Heart right ventricle (tissue), 16 donors: ENCODE results near the gene UMODL1. TPM values are rescaled to one million over a fixed set of nuclear protein-coding genes. Genes with fewer than 3 reads are reported as not detected.

Source experiments
- ATAC-seq, 8 donors: fragments of 200-7000 bp; cut with Tn5 transposase; one replicate each; pipeline ENCODE4 v1.9.1; 2020; ENCODE audit warnings: mild to moderate bottlenecking in 8 of 8, moderate library complexity in 8 of 8, moderate number of reproducible peaks in 1 of 8
- DNase-seq, 2 donors: peaks; one replicate each; pipeline ENCODE4 v3.0.0-alpha.2; 2020
- H3K27ac ChIP-seq, 10 donors: fragments of 200-600 bp; sonication (generic) in 2 of 10; one replicate each; pipeline versions ENCODE4 v1.5.0 to v1.8.0; 2020 to 2022; ENCODE audit warnings: mild to moderate bottlenecking in 3 of 10
- H3K27me3 ChIP-seq, 7 donors: fragments of 200-600 bp; one replicate each; pipeline ENCODE4 v1.8.0; 2021 to 2022; ENCODE audit warnings: mild to moderate bottlenecking in 2 of 7
- H3K36me3 ChIP-seq, 9 donors: fragments of 200-600 bp; sonication (generic) in 1 of 9; one replicate each; pipeline versions ENCODE4 v1.5.0 to v1.8.0; 2020 to 2022; ENCODE audit warnings: mild to moderate bottlenecking in 2 of 9
- H3K4me1 ChIP-seq, 9 donors: fragments of 200-600 bp; sonication (generic) in 1 of 9; one replicate each; pipeline versions ENCODE4 v1.5.0 to v1.8.0; 2020 to 2022; ENCODE audit warnings: mild to moderate bottlenecking in 4 of 9
- H3K4me3 ChIP-seq, 10 donors: fragments of 200-600 bp; sonication (generic) in 2 of 10; one replicate each; pipeline versions ENCODE4 v1.5.0 to v1.8.0; 2020 to 2022; ENCODE audit warnings: mild to moderate bottlenecking in 7 of 10, moderate library complexity in 2 of 10
- H3K9me3 ChIP-seq, 11 donors: fragments of 200-600 bp in 10 of 11; sonication (generic) in 2 of 11; one replicate each; pipeline versions ENCODE4 v1.5.0 to v1.8.0; 2013 to 2022; ENCODE audit warnings: mild to moderate bottlenecking in 2 of 11, control low read depth in 1 of 11, moderate library complexity in 1 of 11
- WGBS, 2 donors: extraction: QIAGEN DNeasy Blood & Tissue Kit; methylation state at CpG; one replicate each; pipeline ENCODE4 v1.1.7; 2013; ENCODE audit warnings: inconsistent platforms in 1 of 2; 5-methylcytosine and 5-hydroxymethylcytosine counted together
- intact Hi-C, 10 donors: fragments of 100-400 bp; cut with DNase I; formaldehyde crosslinking; loops; one replicate each; pipeline versions ENCODE4 v1.11.1 to v1.14.2; 2022
- polyA plus RNA-seq, 2 donors: library from polyadenylated mRNA; stranded (reverse); fragments of 200-250 nt; gene quantifications; one replicate each; pipeline ENCODE4 v1.2.3, GENCODE V29; 2013
- total RNA-seq, 10 donors: library from RNA; stranded (reverse); fragmentation: NEBNext Ultra II Directional in 3 of 10; extraction: Animal tissue kit (Norgen Biotek cat#: 25700) in 3 of 10; gene quantifications; one replicate each; pipeline versions ENCODE4 v1.2.1 to v1.2.4, GENCODE V29; 2021 to 2023
- TF ChIP-seq, protein P1 (sequence below), 9 donors: fragments of 200-600 bp; sonication (generic) in 2 of 9; IDR thresholded peaks; one replicate each; pipeline versions ENCODE4 v1.5.0 to v1.8.0; 2021 to 2022; ENCODE audit warnings: antibody characterized with exemption in 9 of 9, mild to moderate bottlenecking in 5 of 9, moderate library complexity in 1 of 9
- donor health status: Arrhythmogenic right ventricular cardiomyopathy.
- donor health status: ischemic (EF 13 %, LVEDD 7.1; RV severe dilation, severe dysfunction).
- donor health status: healthy with polysubstance abuse.
- donor health status: DM: no; HTN: yes; CAD: no.
- donor health status: DM: no; HTN: no; CAD: no.
- donor health status: ischemic (EF 25% LVEDD 6.9; RV normal size, moderate dysfunction).
- donor health status: ischemic (EF 25% LVEDD 5.7; RV mildly dilated, moderate dysfunction).
- donor health status: healthy.
- donor health status: DM: yes; HTN: yes; CAD: no.
- donor health status: Ischemic cardiomyopathy.
- donor health status: ischemic (EF 35%, LVEDD 5.7; RV mildly dilated, moderate dysfunction).
- donor health status: nonischemic (EF 11% LVEDD 7.7; RV severe dilation, severe dysfunction).
- donor health status: DM: yes; HTN: yes; CAD: no.
- donor health status: PGD.
- donor health status: ischemic (EF 29% LVEDD 5.4; RV normal size, mild dysfunction).
- donor health status: nonischemic (EF 23%, LVEDD 6.1; RV moderate dilation, normal function).

Gene UMODL1
- total and polyA plus RNA-seq, 12 donors = 0.13 to 0.31 (median 0.25) TPM; not detected in 9

DNA sequence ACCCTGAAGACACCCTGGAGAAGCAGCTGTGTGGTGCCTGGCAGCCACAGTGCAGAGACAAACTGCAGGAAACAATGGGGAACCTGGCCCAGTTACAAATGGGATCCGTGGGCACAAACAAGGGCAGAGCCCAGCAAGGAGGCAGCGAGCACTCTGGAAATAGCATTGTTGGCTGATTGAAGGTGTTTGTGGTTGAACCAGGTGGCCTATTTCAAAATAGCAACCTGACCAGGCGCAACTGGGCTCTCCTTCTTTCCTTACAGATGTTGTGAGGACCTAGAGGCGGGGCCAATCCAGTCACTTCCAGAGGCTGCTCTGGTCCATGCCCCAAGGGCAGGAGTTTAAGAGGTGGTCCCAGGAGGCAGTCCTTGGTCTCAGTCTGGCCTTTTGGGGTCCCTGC lies 39.3 kb upstream of the UMODL1 start:
- Histone ChIP-seq H3K36me3 (no peaks in the 10 kb centered on the region), H3K4me3 (no peak overlapping the region), H3K27ac (no peak overlapping the region), H3K9me3 (no peaks in the 10 kb centered on the region), H3K4me1 (peaks cover 0 to 14% (median 0%) of the 10 kb centered on the region in 9 donors), H3K27me3 (no peaks in the 10 kb centered on the region)
- TF ChIP-seq, protein P1, sequence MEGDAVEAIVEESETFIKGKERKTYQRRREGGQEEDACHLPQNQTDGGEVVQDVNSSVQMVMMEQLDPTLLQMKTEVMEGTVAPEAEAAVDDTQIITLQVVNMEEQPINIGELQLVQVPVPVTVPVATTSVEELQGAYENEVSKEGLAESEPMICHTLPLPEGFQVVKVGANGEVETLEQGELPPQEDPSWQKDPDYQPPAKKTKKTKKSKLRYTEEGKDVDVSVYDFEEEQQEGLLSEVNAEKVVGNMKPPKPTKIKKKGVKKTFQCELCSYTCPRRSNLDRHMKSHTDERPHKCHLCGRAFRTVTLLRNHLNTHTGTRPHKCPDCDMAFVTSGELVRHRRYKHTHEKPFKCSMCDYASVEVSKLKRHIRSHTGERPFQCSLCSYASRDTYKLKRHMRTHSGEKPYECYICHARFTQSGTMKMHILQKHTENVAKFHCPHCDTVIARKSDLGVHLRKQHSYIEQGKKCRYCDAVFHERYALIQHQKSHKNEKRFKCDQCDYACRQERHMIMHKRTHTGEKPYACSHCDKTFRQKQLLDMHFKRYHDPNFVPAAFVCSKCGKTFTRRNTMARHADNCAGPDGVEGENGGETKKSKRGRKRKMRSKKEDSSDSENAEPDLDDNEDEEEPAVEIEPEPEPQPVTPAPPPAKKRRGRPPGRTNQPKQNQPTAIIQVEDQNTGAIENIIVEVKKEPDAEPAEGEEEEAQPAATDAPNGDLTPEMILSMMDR (IDR thresholded peaks at IDR 0.05) = no peak
- DNase-seq = no peak
- intact Hi-C loops = no loop called here
- WGBS, 2 donors = 87% methylated on average over 4 of the region's 4 CpGs
- ATAC-seq = no peak

DNA sequence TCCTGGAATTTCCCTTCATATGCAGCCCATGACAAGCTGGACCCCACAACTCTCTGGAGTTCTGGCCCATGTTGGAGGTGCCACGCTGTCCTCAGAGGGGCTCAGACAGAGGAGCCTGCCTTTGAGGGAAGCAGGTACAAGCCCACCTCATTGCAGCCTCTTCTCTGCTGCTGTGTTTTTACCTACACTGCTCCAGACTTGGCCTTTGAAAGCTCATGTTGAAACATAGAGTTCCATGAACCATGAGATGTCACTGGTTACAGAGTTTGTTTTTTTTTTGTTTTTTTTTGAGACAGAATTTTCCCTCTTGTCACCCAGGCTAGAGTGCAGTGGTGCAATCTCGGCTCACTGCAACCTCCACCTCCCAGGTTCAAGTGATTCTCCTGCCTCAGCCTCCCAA lies 38.9 kb upstream of the UMODL1 start:
- Histone ChIP-seq H3K27me3 (no peaks in the 10 kb centered on the region), H3K9me3 (no peaks in the 10 kb centered on the region), H3K4me3 (no peak overlapping the region), H3K27ac (no peak overlapping the region), H3K4me1 (peaks cover 0 to 14% (median 0%) of the 10 kb centered on the region in 9 donors), H3K36me3 (no peaks in the 10 kb centered on the region)
- intact Hi-C loops = no loop called here
- TF ChIP-seq, protein P1 (IDR thresholded peaks at IDR 0.05) = no peak
- DNase-seq = no peak
- 92 to 93% methylated on average over 2 of the region's 2 CpGs for WGBS, 2 donors
- no peak for ATAC-seq

- WGBS, 2 donors = 93 to 94% methylated on average over 3 of the region's 3 CpGs
- no peak overlapping the region for H3K27ac ChIP-seq
- H3K9me3 ChIP-seq = no peaks in the 10 kb centered on the region
- peaks cover 0 to 13% (median 0%) of the 10 kb centered on the region in 9 donors for H3K4me1 ChIP-seq
- H3K4me3 ChIP-seq = no peak overlapping the region
- ATAC-seq (no peak), DNase-seq (no peak)
- H3K27me3 ChIP-seq = no peaks in the 10 kb centered on the region
- TF ChIP-seq, protein P1 (IDR thresholded peaks at IDR 0.05) = no peak
- intact Hi-C loops = no loop called here
- H3K36me3 ChIP-seq = no peaks in the 10 kb centered on the region
These were observed 38.1 kb upstream of the UMODL1 start for GRCh38 chr21:42032968-42033367.

DNA sequence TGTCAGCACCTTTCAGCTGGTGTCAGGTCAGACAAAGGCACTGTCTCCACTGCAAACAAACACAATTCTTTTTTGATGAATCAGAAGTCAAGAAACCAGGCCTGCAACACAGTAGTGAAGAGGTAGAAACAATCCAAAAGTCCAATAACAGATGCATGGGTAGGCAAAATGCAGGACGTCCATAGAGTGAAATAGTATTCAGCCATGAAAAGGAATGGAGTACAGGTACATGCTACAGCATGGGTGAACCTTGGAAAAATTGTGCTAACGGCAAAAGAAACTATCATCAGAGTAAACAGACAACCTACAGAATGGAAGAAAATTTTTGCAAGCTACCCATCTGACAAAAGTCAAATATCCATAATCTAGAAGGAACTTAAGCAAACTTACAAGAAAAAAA lies 34.8 kb upstream of the UMODL1 start:
- no peaks in the 10 kb centered on the region for H3K9me3 ChIP-seq
- ATAC-seq (no peak), DNase-seq (no peak)
- no peaks in the 10 kb centered on the region for H3K36me3 ChIP-seq
- no peak overlapping the region for H3K27ac ChIP-seq
- H3K27me3 ChIP-seq = no peaks in the 10 kb centered on the region
- peaks cover 3 to 19% (median 9%) of the 10 kb centered on the region in 9 donors for H3K4me1 ChIP-seq
- intact Hi-C loops = no loop called here
- TF ChIP-seq, protein P1 (IDR thresholded peaks at IDR 0.05) = no peak
- H3K4me3 ChIP-seq = no peak overlapping the region
- WGBS, 2 donors = 82 to 96% methylated on average over 2 of the region's 2 CpGs
